Endothelial cell of umbilical vein (primary cell): ENCODE data around the gene NPB. TPM values are rescaled to one million over a fixed set of nuclear protein-coding genes. Genes with fewer than 3 reads are reported as not detected.

Experiments used
- BruUV-seq: library from RNA; stranded (reverse); fragments of 400-500 nt; replicated peaks from 2 replicates; lab custom pipeline; 2021; lab: Mats Ljungman, UMichigan
- CTCF ChIA-PET: fragments of 300-600, 350-600 bp; sonication (Branson Sonifier 250); formaldehyde crosslinking; loops from one replicate; lab custom pipeline; 2021; ENCODE audit warnings: antibody characterized with exemption, inconsistent platforms; lab: Charles Lee
- POLR2A ChIA-PET: fragments of 300-600, 350-600 bp; sonication (Branson Sonifier 250); formaldehyde crosslinking; loops from one replicate; lab custom pipeline; 2021; ENCODE audit warnings: antibody characterized with exemption, inconsistent platforms; lab: Charles Lee
- DNase-seq: peaks from one replicate; pipeline ENCODE4 v3.0.0-alpha.2; 2011; ENCODE audit warnings: low read depth, low spot score
- FAIRE-seq: peaks from 2 replicates; lab custom pipeline; 2011; peaks lifted over from hg19 to GRCh38; lab: Jason Lieb, UNC
- H2AFZ ChIP-seq: 2 replicates; pipeline ENCODE4 v1.6.0; 2012; ENCODE audit warnings: low read depth, low read length, control low read depth, inconsistent platforms
- H3K27ac ChIP-seq: 2 replicates; pipeline ENCODE4 v1.5.1; 2011; ENCODE audit warnings: low read depth, mild to moderate bottlenecking, control low read depth, low read length, moderate library complexity; ENCODE audit not compliant: insufficient read depth
- H3K27me3 ChIP-seq, 2 experiments: 2 replicates each; pipeline versions ENCODE4 v1.6.0 to v1.6.1; 2011; ENCODE audit warnings: low read length in 2 of 2, mixed read lengths in 1 of 2; ENCODE audit not compliant: control insufficient read depth in 2 of 2, insufficient read depth in 2 of 2
- H3K36me3 ChIP-seq, 2 experiments: 2 replicates in 1 of 2; 3 replicates in 1 of 2; pipeline ENCODE4 v1.5.1; 2011; ENCODE audit warnings: low read length in 2 of 2, mild to moderate bottlenecking in 1 of 2, moderate library complexity in 1 of 2; ENCODE audit not compliant: control insufficient read depth in 2 of 2, insufficient read depth in 2 of 2; ENCODE audit errors: extremely low read depth in 1 of 2
- H3K4me1 ChIP-seq: 3 replicates; pipeline ENCODE4 v1.5.1; 2011; ENCODE audit warnings: mild to moderate bottlenecking, low read length; ENCODE audit not compliant: control insufficient read depth, insufficient read depth; ENCODE audit errors: extremely low read depth
- H3K4me2 ChIP-seq: 2 replicates; pipeline ENCODE4 v1.6.1; 2011; ENCODE audit warnings: low read length, control low read depth, mixed read lengths; ENCODE audit not compliant: insufficient read depth
- H3K4me3 ChIP-seq, 3 experiments: fragments of 200-600 bp in 1 of 3; sonication (generic), shearing (Covaris generic) in 1 of 3; replicated peaks in 1 of 3; 2 replicates each; pipeline ENCODE4 v1.5.1; 2011 to 2016; ENCODE audit warnings: control low read depth in 3 of 3, low read length in 3 of 3, mild to moderate bottlenecking in 2 of 3, inconsistent platforms in 1 of 3, low read depth in 1 of 3, moderate library complexity in 1 of 3; ENCODE audit not compliant: insufficient read depth in 1 of 3
- H3K79me2 ChIP-seq: 2 replicates; pipeline ENCODE4 v1.6.0; 2012; ENCODE audit warnings: low read length, inconsistent platforms; ENCODE audit not compliant: control insufficient read depth, insufficient read depth
- H3K9ac ChIP-seq: replicated peaks from 2 replicates; pipeline ENCODE3; 2011; ENCODE audit warnings: low read length, control low read depth; ENCODE audit not compliant: insufficient read depth; ENCODE audit errors: extremely low read depth
- H3K9me1 ChIP-seq: replicated peaks from 3 replicates; pipeline ENCODE4 v1.6.0; 2011; ENCODE audit warnings: mild to moderate bottlenecking, low read length; ENCODE audit not compliant: control insufficient read depth, insufficient read depth; ENCODE audit errors: extremely low read depth
- H3K9me3 ChIP-seq: replicated peaks from 2 replicates; pipeline ENCODE4 v1.5.1; 2012; ENCODE audit warnings: low read length, inconsistent platforms; ENCODE audit not compliant: control insufficient read depth, insufficient read depth
- H4K20me1 ChIP-seq: replicated peaks from 2 replicates; pipeline ENCODE3; 2011; ENCODE audit warnings: mild to moderate bottlenecking, low read length; ENCODE audit not compliant: control insufficient read depth, insufficient read depth; ENCODE audit errors: extremely low read depth
- CTCF ChIP-seq, 2 donors: IDR thresholded peaks; 1 replicate in 1 of 2; 2 replicates in 1 of 2; pipeline ENCODE4 v1.5.1; 2011; ENCODE audit warnings: low read length in 2 of 2, mild to moderate bottlenecking in 2 of 2, moderate library complexity in 2 of 2, control low read depth in 1 of 2, inconsistent platforms in 1 of 2, low read depth in 1 of 2; ENCODE audit not compliant: insufficient read depth in 1 of 2; ENCODE audit errors: extremely low read depth in 1 of 2
- EZH2 ChIP-seq: IDR thresholded peaks from 2 replicates; pipeline ENCODE4 v1.6.1; 2012; ENCODE audit warnings: borderline replicate concordance, low read depth, mild to moderate bottlenecking, moderate library complexity, low read length, inconsistent platforms; ENCODE audit not compliant: severe bottlenecking
- FOS ChIP-seq: IDR thresholded peaks from 2 replicates; pipeline ENCODE4 v1.6.1; 2011; ENCODE audit warnings: mild to moderate bottlenecking, low read length, moderate library complexity, borderline replicate concordance; ENCODE audit not compliant: insufficient read depth
- GATA2 ChIP-seq: IDR thresholded peaks from 2 replicates; pipeline ENCODE4 v1.7.0; 2011; ENCODE audit warnings: low read depth, mild to moderate bottlenecking, moderate library complexity, mixed read lengths, low read length; ENCODE audit not compliant: insufficient read length, insufficient read depth
- JUN ChIP-seq: IDR thresholded peaks from 2 replicates; pipeline ENCODE4 v1.6.1; 2011; ENCODE audit warnings: borderline replicate concordance, low read depth; ENCODE audit not compliant: insufficient read length, insufficient read depth
- MAX ChIP-seq: IDR thresholded peaks from 2 replicates; pipeline ENCODE4 v1.6.1; 2011; ENCODE audit not compliant: insufficient read depth, insufficient read length
- MYC ChIP-seq: IDR thresholded peaks from one replicate; pipeline ENCODE4 v1.6.1; 2011; ENCODE audit warnings: mild to moderate bottlenecking, low read depth, low read length
- POLR2A ChIP-seq: IDR thresholded peaks from 2 replicates; pipeline ENCODE4 v1.6.1; 2012; ENCODE audit warnings: low read depth, mild to moderate bottlenecking, control low read depth, low read length
- POLR2AphosphoS5 ChIP-seq: IDR thresholded peaks from 2 replicates; pipeline ENCODE4 v1.6.1; 2012; ENCODE audit warnings: low read depth, mild to moderate bottlenecking, control low read depth, low read length, moderate library complexity; ENCODE audit not compliant: insufficient read depth
- dilution Hi-C: fragments of 300-500 bp; cut with MboI; formaldehyde crosslinking; loops from one replicate; pipeline ENCODE4 v1.15.0; 2019; ENCODE audit warnings: low sequenced_read_pairs; ENCODE audit not compliant: extremely low pct_ligation_motif_present
- intact Hi-C: fragments of 100-400 bp; cut with micrococcal nuclease; formaldehyde crosslinking; loops from one replicate; pipeline ENCODE4 v1.10.0; 2022
- polyA plus RNA-seq, 4 experiments: library from polyadenylated mRNA; depleted of rRNA in 3 of 4; stranded (reverse) in 3 of 4; unstranded in 1 of 4; fragments of >200 nt; gene quantifications; 2 replicates each; pipeline versions ENCODE4 v1.2.1 to v1.2.3, GENCODE V29; 2011 to 2012; ENCODE audit warnings: missing spikeins in 1 of 4
- total RNA-seq: library from RNA; stranded (reverse); gene quantifications from 2 replicates; pipeline ENCODE4 v1.2.3, GENCODE V29; 2021

NPB gene
- total and polyA plus RNA-seq, 2 donors (not counting 3 experiments of a cell fraction or from before 2014, with no cell fraction given), result 0.33 to 0.42 TPM

- CTCF ChIA-PET, result no interaction called here
Measured at GRCh38 chr17:81921537-81921862, 19.5 kb downstream of the NPB start.

GRCh38 chr17:81921996-81922565 lies 20.0 kb downstream of the NPB start:
- Histone ChIP-seq H4K20me1 (no peaks in the 10 kb centered on the region), H2AFZ (no peak overlapping the region), H3K9me3 (no peaks in the 10 kb centered on the region), H3K27ac (no peak overlapping the region), H3K4me3 (no peak overlapping the region), H3K9me1 (no peaks in the 10 kb centered on the region), H3K9ac (no peak overlapping the region), H3K4me1 (peaks cover 20% of the 10 kb centered on the region), H3K36me3 (peaks cover 0 to 26% of the 10 kb centered on the region in 2 experiments), H3K4me2 (no peak overlapping the region), H3K79me2 (peaks cover 74% of the 10 kb centered on the region), H3K27me3 (no peaks in the 10 kb centered on the region)
- ChIA-PET POLR2A (no interaction called here), CTCF (interaction anchor here (1.6 kb wide), 1 partner anchor 11 kb away, joined by 5 read pairs; the partner anchor contains the start of gene PCYT2)
- no peak for FAIRE-seq
- no peak for DNase-seq
- BruUV-seq, result no TSS peak
- intact Hi-C loops (no loop called here), dilution Hi-C loops (no loop called here)
- no peak for TF ChIP-seq FOS
- TF ChIP-seq CTCF (IDR thresholded peaks at IDR 0.05; ENCODE audit: extremely low read depth in 1 of 2, insufficient read depth in 1 of 2, low read depth in 1 of 2, low read length in 2 of 2), result no peak
- TF ChIP-seq POLR2A, result no peak
- TF ChIP-seq MAX, result no peak
- no peak for TF ChIP-seq EZH2
- TF ChIP-seq POLR2AphosphoS5, result no peak
- no peak for TF ChIP-seq JUN
- no peak for TF ChIP-seq MYC
- TF ChIP-seq GATA2, result no peak

More at GRCh38 chr17:81921537-81921862, 19.5 kb downstream of the NPB start:
- Histone ChIP-seq H3K79me2 (peaks cover 73% of the 10 kb centered on the region), H3K9me1 (no peaks in the 10 kb centered on the region), H3K9ac (no peak overlapping the region), H3K4me2 (no peak overlapping the region), H3K4me3 (no peak overlapping the region), H2AFZ (no peak overlapping the region), H3K4me1 (peaks cover 24% of the 10 kb centered on the region), H3K36me3 (peaks cover 0 to 26% of the 10 kb centered on the region in 2 experiments), H3K27ac (no peak overlapping the region), H4K20me1 (no peaks in the 10 kb centered on the region), H3K9me3 (no peaks in the 10 kb centered on the region), H3K27me3 (no peaks in the 10 kb centered on the region)
- POLR2A ChIA-PET, result no interaction called here
- BruUV-seq, result no TSS peak
- intact Hi-C loops, result no loop called here
- TF ChIP-seq GATA2, result no peak
- FAIRE-seq, result no peak
- DNase-seq, result no peak
- dilution Hi-C loops, result no loop called here
